Cardiac fibroblast (primary cell): ENCODE results near the gene UPF3A.
"Not testable (repeated sequence)": the region's sequence is repeated elsewhere in the genome, so short reads cannot be mapped to it uniquely, and the experiment has no call there.

Experiments used
- DNase-seq, 2 donors: peaks; one replicate each; pipeline versions ENCODE4 v3.0.0 to v3.0.0-alpha.2; 2010; ENCODE audit warnings: low read depth in 2 of 2
- H3K4me3 ChIP-seq, 2 donors: replicated peaks in 1 of 2; 1 replicate in 1 of 2; 2 replicates in 1 of 2; pipeline ENCODE4 v1.5.1; 2011; ENCODE audit warnings: low read depth in 2 of 2, low read length in 2 of 2, mild to moderate bottlenecking in 2 of 2, moderate library complexity in 1 of 2
- CTCF ChIP-seq: IDR thresholded peaks from one replicate; pipeline ENCODE4 v1.5.1; 2011; ENCODE audit warnings: low read depth, mild to moderate bottlenecking, low read length, inconsistent platforms

The UPF3A gene

GRCh38 chr13:114263578-114263977, 17.8 kb upstream of the UPF3A start:
- no peak for DNase-seq
- TF ChIP-seq CTCF = no peak
- H3K4me3 ChIP-seq = no peak overlapping the region

GRCh38 chr13:114264313-114264712, 17.1 kb upstream of the UPF3A start:
- DNase-seq = peak in 1 of 2 donors; percentile 19
- H3K4me3 ChIP-seq = not testable (repeated sequence)

GRCh38 chr13:114264886-114265611, 16.4 kb upstream of the UPF3A start:
- peak in 1 of 2 donors; percentile 84 for DNase-seq
- no peak for TF ChIP-seq CTCF
- H3K4me3 ChIP-seq = no peak overlapping the region

- no peak for TF ChIP-seq CTCF
- H3K4me3 ChIP-seq = no peak overlapping the region
- no peak for DNase-seq
Observed at GRCh38 chr13:114266241-114266640, 15.2 kb upstream of the UPF3A start.

- TF ChIP-seq CTCF = no peak
Observed at GRCh38 chr13:114268344-114269280, 12.8 kb upstream of the UPF3A start.

GRCh38 chr13:114269281-114269770, 12.1 kb upstream of the UPF3A start:
- no peak overlapping the region for H3K4me3 ChIP-seq
- DNase-seq = no peak
- TF ChIP-seq CTCF = no peak

More at GRCh38 chr13:114268344-114269280, 12.8 kb upstream of the UPF3A start:
- H3K4me3 ChIP-seq = no peak overlapping the region
- no peak for DNase-seq

GRCh38 chr13:114272977-114273376, 8.4 kb upstream of the UPF3A start:
- DNase-seq = no peak
- TF ChIP-seq CTCF = no peak
- H3K4me3 ChIP-seq = no peak overlapping the region
